ENCODE results near the gene TMEFF1. TPM values are rescaled to one million over a fixed set of nuclear protein-coding genes. Genes with fewer than 3 reads are reported as not detected.

The TMEFF1 gene
- total and polyA plus RNA-seq, 8 donors = 0.09 to 0.32 (median 0.22) TPM; not detected in 4

DNA sequence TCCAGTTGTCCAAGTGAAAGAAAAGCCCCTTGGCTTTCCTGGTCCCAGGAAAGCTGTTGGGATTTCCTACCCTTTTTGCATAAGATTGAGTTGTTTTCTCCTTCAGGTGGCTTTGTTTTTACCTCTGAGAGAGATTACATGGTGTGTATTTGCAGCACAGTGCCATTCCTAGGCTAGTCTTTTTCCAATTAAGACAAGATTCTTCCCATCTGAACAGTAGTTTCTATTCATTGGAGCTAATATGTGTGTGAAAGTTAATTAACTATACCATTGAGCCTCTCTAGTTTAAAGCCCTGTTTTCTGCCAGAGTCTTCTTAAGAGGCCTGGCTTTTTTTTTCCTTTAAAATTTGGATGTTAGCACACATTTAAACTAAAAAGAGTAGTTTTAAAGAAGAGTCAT is 25.9 kb upstream of the TMEFF1 start:
- no peaks in the 10 kb centered on the region for H3K4me1 ChIP-seq
- no peaks in the 10 kb centered on the region for H3K27me3 ChIP-seq
- H3K27ac ChIP-seq = no peak overlapping the region
- H3K36me3 ChIP-seq = peaks cover 0 to 9% (median 2%) of the 10 kb centered on the region in 3 donors
- no peak overlapping the region for H3K4me3 ChIP-seq
- no peaks in the 10 kb centered on the region for H3K9me3 ChIP-seq
- intact Hi-C loops (cut with DNase I) = no loop called here
- no peak for FAIRE-seq
- no peak for ATAC-seq
- DNase-seq = no peak
- TF ChIP-seq, protein P1, sequence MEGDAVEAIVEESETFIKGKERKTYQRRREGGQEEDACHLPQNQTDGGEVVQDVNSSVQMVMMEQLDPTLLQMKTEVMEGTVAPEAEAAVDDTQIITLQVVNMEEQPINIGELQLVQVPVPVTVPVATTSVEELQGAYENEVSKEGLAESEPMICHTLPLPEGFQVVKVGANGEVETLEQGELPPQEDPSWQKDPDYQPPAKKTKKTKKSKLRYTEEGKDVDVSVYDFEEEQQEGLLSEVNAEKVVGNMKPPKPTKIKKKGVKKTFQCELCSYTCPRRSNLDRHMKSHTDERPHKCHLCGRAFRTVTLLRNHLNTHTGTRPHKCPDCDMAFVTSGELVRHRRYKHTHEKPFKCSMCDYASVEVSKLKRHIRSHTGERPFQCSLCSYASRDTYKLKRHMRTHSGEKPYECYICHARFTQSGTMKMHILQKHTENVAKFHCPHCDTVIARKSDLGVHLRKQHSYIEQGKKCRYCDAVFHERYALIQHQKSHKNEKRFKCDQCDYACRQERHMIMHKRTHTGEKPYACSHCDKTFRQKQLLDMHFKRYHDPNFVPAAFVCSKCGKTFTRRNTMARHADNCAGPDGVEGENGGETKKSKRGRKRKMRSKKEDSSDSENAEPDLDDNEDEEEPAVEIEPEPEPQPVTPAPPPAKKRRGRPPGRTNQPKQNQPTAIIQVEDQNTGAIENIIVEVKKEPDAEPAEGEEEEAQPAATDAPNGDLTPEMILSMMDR (IDR thresholded peaks at IDR 0.05) = no peak

DNA sequence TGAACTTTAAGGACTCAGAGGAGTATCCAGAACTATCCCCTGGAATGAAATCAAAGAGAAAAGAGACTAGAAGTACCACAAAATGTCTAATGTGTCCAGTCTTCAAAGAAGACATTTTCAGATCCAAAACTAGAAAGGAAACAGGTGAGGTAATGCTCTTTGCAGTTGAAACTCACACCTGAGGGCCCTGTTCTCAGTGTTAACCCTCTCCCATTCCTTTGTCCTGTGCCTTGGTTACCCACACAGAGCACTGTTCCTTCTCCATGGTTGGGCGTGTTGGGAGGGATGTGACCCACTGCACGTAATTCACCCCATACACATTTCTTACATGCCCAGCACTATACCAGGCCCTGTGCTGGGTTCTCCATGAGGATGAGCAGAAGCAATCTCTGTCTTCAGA is 24.7 kb upstream of the TMEFF1 start:
- ATAC-seq (no peak), DNase-seq (no peak), FAIRE-seq (no peak)
- Histone ChIP-seq H3K4me1 (no peaks in the 10 kb centered on the region), H3K27ac (no peak overlapping the region), H3K36me3 (peaks cover 0 to 9% (median 2%) of the 10 kb centered on the region in 3 donors), H3K27me3 (no peaks in the 10 kb centered on the region), H3K4me3 (no peak overlapping the region), H3K9me3 (no peaks in the 10 kb centered on the region)
- TF ChIP-seq, protein P1 (IDR thresholded peaks at IDR 0.05) = no peak
- 96 to 98% methylated on average over 2 of the region's 2 CpGs for WGBS, 2 donors
- intact Hi-C loops (cut with DNase I) = no loop called here

DNA sequence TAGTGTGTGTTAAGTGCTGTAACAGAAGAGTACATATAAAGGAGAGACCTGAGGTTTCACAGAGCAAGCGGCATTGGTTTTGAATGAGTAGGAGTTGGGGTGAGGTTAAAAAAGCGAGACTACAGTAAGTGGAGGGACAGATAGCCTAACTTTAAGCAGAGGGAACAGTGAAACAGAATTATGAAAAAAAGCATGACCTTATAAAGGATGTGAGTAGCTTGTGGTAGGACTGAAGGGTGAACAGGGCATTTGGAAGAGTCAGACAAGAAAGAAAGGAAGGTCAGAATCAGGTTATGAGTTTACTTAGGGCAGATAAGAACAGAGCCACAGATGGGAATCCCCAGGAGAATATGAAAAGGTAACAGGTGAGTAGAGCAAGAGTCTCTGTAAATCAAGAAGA is 23.5 kb upstream of the TMEFF1 start:
- H3K36me3 ChIP-seq = peaks cover 0 to 9% (median 2%) of the 10 kb centered on the region in 3 donors
- DNase-seq (no peak), ATAC-seq (no peak), FAIRE-seq (no peak)
- WGBS, 2 donors = 97 to 100% methylated on average over 2 of the region's 2 CpGs
- intact Hi-C loops (cut with DNase I) = no loop called here
- no peak overlapping the region for H3K27ac ChIP-seq
- H3K4me3 ChIP-seq = no peak overlapping the region
- no peaks in the 10 kb centered on the region for H3K27me3 ChIP-seq
- no peaks in the 10 kb centered on the region for H3K4me1 ChIP-seq
- TF ChIP-seq, protein P1 (IDR thresholded peaks at IDR 0.05) = no peak
- H3K9me3 ChIP-seq = no peaks in the 10 kb centered on the region

DNA sequence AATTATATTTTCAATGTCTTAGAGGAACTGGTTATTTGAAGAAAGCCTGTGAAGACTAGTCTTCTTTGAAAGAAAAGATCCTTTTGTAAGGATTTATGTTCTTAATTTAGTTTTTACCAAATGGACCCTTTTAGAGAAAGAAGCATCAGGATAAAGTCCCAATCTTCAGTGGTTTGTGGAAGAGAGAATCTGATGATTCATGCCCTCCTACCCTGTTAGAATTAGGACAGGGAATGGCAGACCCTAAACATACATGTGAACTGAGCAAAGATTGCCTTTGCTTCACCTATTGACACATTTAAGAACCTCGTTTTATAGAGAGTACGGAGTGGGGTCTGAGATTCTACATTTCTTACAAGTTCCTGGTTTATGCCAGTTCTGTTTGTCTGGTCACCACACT is 20.1 kb upstream of the TMEFF1 start:
- Histone ChIP-seq H3K9me3 (no peaks in the 10 kb centered on the region), H3K27me3 (no peaks in the 10 kb centered on the region), H3K4me3 (no peak overlapping the region), H3K27ac (no peak overlapping the region), H3K4me1 (no peaks in the 10 kb centered on the region), H3K36me3 (peaks cover 0 to 9% (median 2%) of the 10 kb centered on the region in 3 donors)
- intact Hi-C loops (cut with DNase I) = no loop called here
- DNase-seq = no peak
- no peak for FAIRE-seq
- ATAC-seq = no peak
- TF ChIP-seq, protein P1 (IDR thresholded peaks at IDR 0.05) = no peak
- WGBS, 2 donors = 97 to 98% methylated on average over 2 of the region's 2 CpGs

DNA sequence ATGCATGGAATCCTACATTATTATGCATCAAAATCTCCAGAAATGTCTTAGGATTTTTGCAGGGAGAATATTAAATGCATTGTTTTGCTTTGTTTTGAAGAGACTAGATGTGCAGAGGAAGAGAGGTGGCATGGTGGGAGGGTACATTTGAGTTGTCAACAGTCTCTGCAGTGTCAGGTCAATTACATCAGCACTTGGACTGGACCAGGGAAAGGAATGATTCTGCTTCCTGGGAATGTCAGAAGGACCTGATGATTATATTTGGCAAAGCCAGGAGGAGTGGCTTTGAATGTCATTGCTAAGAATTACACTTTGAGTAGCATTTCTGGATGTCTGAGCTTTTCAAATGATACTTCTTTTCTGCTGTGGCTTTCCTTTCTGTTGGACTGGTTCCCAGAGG is 17.5 kb upstream of the TMEFF1 start:
- FAIRE-seq (no peak), DNase-seq (no peak), ATAC-seq (no peak)
- TF ChIP-seq, protein P1 (IDR thresholded peaks at IDR 0.05) = no peak
- no peak overlapping the region for H3K27ac ChIP-seq
- no peaks in the 10 kb centered on the region for H3K27me3 ChIP-seq
- H3K9me3 ChIP-seq = no peaks in the 10 kb centered on the region
- no peaks in the 10 kb centered on the region for H3K4me1 ChIP-seq
- peaks cover 0 to 9% (median 2%) of the 10 kb centered on the region in 3 donors for H3K36me3 ChIP-seq
- no peak overlapping the region for H3K4me3 ChIP-seq
- intact Hi-C loops (cut with DNase I) = no loop called here
